Right atrium auricular region (tissue), 2 donors: ENCODE results near the gene EXOSC1. TPM values are rescaled to one million over a fixed set of nuclear protein-coding genes. Genes with fewer than 3 reads are reported as not detected.

Source experiments
- DNase-seq: peaks from one replicate; pipeline ENCODE4 v3.0.0-alpha.2; 2019; ENCODE audit warnings: low spot score
- H3K27ac ChIP-seq, 2 donors: fragments of 200-600 bp; sonication (generic); 1 replicate in 1 of 2; 2 replicates in 1 of 2; pipeline ENCODE4 v1.5.1; 2016 to 2019
- H3K27me3 ChIP-seq, 2 donors: fragments of 200-600 bp; sonication (generic); one replicate each; pipeline versions ENCODE4 v1.5.1 to v1.6.0; 2017 to 2019
- H3K36me3 ChIP-seq: fragments of 200-600 bp; sonication (generic); one replicate; pipeline ENCODE4 v1.5.1; 2016
- H3K4me1 ChIP-seq, 2 donors: fragments of 200-600 bp; sonication (generic); one replicate each; pipeline versions ENCODE4 v1.5.1 to v1.6.0; 2017 to 2019
- H3K4me3 ChIP-seq, 2 donors: fragments of 200-600 bp; sonication (generic); 1 replicate in 1 of 2; 2 replicates in 1 of 2; pipeline ENCODE4 v1.5.1; 2017 to 2019; ENCODE audit warnings: mild to moderate bottlenecking in 1 of 2, moderate library complexity in 1 of 2
- H3K9me3 ChIP-seq, 2 donors: fragments of 200-600 bp; sonication (generic); one replicate each; pipeline ENCODE4 v1.5.1; 2019
- total RNA-seq, 2 donors: library from RNA; depleted of rRNA; stranded (reverse); fragments of >200 nt; gene quantifications; one replicate each; pipeline ENCODE4 v1.1.0, GENCODE V29; 2016
- TF ChIP-seq, protein P1 (sequence below), 2 donors: fragments of 200-600 bp; sonication (generic); IDR thresholded peaks; one replicate each; pipeline ENCODE4 v1.5.1; 2019; ENCODE audit warnings: antibody characterized with exemption in 2 of 2

EXOSC1 gene
- total RNA-seq, 2 donors from 2014 or later, result 16.0 to 17.5 TPM

DNA sequence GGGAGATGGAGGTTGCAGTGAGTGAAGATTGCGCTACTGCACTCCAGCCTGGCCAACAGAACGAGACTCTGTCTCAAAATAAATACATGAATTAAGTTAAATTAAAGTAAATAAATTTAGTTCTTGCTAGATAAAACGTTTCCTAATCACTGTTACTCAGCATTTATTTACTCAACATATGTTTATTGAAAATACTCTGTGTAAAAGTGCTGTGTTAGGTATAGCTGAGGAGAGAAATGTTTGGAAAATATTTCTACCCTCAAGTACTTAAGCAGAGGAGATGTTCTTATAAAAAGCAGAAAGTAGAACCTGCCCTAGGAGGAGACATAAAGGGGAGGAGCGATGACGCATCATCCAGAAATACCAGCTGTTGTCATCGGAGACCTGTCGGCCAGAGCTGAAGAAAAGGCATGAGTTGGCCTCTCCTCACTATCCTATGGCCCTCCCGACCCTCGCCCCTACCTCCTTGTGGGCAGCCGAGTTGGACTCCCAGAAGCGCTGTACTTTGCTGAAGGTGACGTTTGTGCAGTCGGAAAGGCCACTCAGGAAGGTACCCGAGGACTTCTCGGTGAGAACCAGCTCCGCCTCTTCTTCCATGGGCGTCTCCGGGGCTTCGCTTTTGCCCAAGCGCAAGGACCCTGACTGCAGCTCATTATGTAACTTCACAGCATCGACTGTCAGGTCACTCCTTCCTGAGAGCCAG, 45.8 kb downstream of the EXOSC1 start:
- no peak for DNase-seq
- Histone ChIP-seq H3K4me3 (peak overlapping the region; percentile 77 to 86), H3K27ac (peak overlapping the region; percentile 74 to 79), H3K4me1 (peaks cover 0 to 14% of the 10 kb centered on the region in 2 donors), H3K9me3 (no peaks in the 10 kb centered on the region), H3K27me3 (no peaks in the 10 kb centered on the region), H3K36me3 (peaks cover 23% of the 10 kb centered on the region)
- TF ChIP-seq, protein P1, sequence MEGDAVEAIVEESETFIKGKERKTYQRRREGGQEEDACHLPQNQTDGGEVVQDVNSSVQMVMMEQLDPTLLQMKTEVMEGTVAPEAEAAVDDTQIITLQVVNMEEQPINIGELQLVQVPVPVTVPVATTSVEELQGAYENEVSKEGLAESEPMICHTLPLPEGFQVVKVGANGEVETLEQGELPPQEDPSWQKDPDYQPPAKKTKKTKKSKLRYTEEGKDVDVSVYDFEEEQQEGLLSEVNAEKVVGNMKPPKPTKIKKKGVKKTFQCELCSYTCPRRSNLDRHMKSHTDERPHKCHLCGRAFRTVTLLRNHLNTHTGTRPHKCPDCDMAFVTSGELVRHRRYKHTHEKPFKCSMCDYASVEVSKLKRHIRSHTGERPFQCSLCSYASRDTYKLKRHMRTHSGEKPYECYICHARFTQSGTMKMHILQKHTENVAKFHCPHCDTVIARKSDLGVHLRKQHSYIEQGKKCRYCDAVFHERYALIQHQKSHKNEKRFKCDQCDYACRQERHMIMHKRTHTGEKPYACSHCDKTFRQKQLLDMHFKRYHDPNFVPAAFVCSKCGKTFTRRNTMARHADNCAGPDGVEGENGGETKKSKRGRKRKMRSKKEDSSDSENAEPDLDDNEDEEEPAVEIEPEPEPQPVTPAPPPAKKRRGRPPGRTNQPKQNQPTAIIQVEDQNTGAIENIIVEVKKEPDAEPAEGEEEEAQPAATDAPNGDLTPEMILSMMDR (IDR thresholded peaks at IDR 0.05), result no peak

DNA sequence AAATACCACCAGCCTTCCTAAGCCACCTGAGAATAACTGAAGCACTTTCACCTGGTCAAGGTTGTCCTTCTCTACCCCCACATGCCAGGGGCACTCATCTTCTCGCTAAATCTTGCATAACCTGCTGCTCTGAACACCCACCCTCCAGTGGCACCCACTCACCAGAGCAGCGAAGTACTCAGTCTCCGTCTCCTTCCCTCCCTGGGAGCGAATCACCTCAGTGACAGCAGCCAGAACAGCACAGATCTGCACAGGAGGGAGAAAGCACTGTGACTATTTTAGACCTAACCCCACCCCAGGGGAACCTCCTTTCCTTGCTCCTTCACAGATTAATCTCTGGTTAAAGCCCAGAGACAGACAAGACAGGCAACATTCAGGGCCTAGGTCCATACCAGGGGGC, 49.8 kb downstream of the EXOSC1 start:
- Histone ChIP-seq H3K27me3 (no peaks in the 10 kb centered on the region), H3K4me3 (no peak overlapping the region), H3K9me3 (no peaks in the 10 kb centered on the region), H3K4me1 (peaks cover 0 to 14% of the 10 kb centered on the region in 2 donors), H3K27ac (no peak overlapping the region), H3K36me3 (peaks cover 48% of the 10 kb centered on the region)
- TF ChIP-seq, protein P1 (IDR thresholded peaks at IDR 0.05), result no peak
- DNase-seq, result no peak

DNA sequence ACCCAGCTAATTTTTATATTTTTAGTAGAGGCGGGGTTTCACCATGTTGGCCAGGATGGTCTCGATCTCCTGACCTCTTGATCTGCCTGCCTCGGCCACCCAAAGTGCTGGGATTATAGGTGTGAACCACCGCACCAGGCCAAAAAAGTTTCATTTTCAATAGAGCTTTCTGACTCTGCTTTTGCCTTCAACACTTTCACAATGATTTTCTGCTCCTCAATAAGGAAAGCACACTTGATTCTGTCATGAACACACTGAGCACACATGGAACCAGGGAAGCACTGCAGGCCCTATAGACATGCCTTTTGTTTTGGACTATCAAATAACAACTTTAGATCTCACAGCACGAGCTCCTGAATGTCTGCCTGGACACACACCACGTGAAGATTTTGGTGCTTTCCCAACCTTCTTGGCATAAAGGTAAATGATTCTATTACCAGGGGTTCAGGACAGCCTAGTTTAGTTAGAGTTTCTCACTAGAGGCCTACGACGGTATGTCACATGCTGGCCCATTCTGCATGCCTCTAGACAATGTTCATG, 52.7 kb downstream of the EXOSC1 start:
- DNase-seq, result no peak
- peaks cover 77% of the 10 kb centered on the region for H3K36me3 ChIP-seq
- H3K27me3 ChIP-seq, result no peaks in the 10 kb centered on the region
- H3K27ac ChIP-seq, result no peak overlapping the region
- no peaks in the 10 kb centered on the region for H3K4me1 ChIP-seq
- no peaks in the 10 kb centered on the region for H3K9me3 ChIP-seq
- TF ChIP-seq, protein P1 (IDR thresholded peaks at IDR 0.05), result no peak
- H3K4me3 ChIP-seq, result no peak overlapping the region

DNA sequence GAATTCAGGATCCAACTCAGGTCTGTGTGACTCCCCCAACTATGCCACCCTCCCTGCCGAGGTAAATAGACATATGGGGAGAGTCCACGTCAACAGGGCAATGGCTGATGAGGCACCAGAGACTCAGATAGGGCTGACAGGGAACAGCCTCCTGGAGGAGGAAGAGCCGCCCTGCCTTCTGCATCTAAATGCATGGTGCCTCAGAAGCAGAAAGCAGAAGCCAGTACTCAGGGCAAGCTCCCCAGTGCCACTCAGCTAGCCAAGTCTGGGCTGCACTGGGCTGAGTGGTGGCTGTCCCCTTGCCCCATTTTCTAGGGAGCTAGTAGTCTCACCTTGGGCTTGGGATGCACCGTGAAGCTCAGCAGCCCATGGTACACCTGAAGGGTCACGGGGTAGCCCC, 55.7 kb downstream of the EXOSC1 start:
- Histone ChIP-seq H3K27ac (no peak overlapping the region), H3K4me1 (no peaks in the 10 kb centered on the region), H3K36me3 (peaks cover 68% of the 10 kb centered on the region), H3K4me3 (no peak overlapping the region), H3K27me3 (no peaks in the 10 kb centered on the region), H3K9me3 (no peaks in the 10 kb centered on the region)
- TF ChIP-seq, protein P1 (IDR thresholded peaks at IDR 0.05), result no peak
- no peak for DNase-seq

DNA sequence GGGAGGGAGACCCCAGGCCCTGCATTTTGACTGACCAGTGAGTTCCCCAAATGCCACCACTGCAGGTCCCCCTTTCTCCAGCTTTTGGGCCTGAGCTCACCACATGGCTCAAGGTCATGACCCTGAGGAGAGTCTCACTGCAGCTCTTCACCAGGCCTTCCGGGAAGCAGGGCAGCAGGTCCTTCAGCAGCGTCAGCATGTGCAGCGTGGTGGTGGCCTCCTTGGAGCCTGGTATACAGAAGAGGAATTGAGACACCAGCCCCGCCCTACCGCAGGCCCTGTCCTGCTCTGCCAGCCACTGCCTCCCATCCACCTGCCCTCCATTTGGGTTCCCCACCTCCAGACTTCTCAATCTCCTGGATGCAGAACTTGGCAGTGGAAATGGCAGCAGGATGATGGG, 57.7 kb downstream of the EXOSC1 start:
- Histone ChIP-seq H3K9me3 (no peaks in the 10 kb centered on the region), H3K27ac (no peak overlapping the region), H3K36me3 (peaks cover 51% of the 10 kb centered on the region), H3K27me3 (no peaks in the 10 kb centered on the region), H3K4me3 (no peak overlapping the region), H3K4me1 (no peaks in the 10 kb centered on the region)
- DNase-seq, result peak; percentile 65
- TF ChIP-seq, protein P1 (IDR thresholded peaks at IDR 0.05), result no peak

Other genes with a start within 250 kb of the EXOSC1 start
- gene ARHGAP19, start 153.4 kb downstream of the EXOSC1 start, total RNA-seq, result 1 to 10 TPM; 3.9 to 5.0 TPM
- gene FRAT1, start 126.7 kb downstream of the EXOSC1 start, total RNA-seq, result 1 to 10 TPM; 3.1 to 3.3 TPM
- 1 to 10 TPM; 5.9 to 8.7 TPM for gene FRAT2, start 111.3 kb downstream of the EXOSC1 start, total RNA-seq
- 10 to 100 TPM in 1 of 2 donors, 1 to 10 TPM in 1; 6.1 to 12.3 TPM for gene RRP12, start 44.7 kb downstream of the EXOSC1 start, total RNA-seq
- 100 to 1,000 TPM; 326 to 434 TPM for gene PGAM1, start 19.8 kb downstream of the EXOSC1 start, total RNA-seq
- gene ZDHHC16, start 169 bp upstream of the EXOSC1 start, total RNA-seq, result 10 to 100 TPM; 28.2 to 39.0 TPM
- 10 to 100 TPM; 48.0 to 51.8 TPM for gene MMS19, start 52.4 kb upstream of the EXOSC1 start, total RNA-seq
- gene UBTD1, start 52.9 kb upstream of the EXOSC1 start, total RNA-seq, result 10 to 100 TPM; 26.7 to 30.7 TPM
- gene ANKRD2, start 126.8 kb upstream of the EXOSC1 start, total RNA-seq, result 100 to 1,000 TPM in 1 of 2 donors, 10 to 100 TPM in 1; 25.7 to 204 TPM
- gene HOGA1, start 138.4 kb upstream of the EXOSC1 start, total RNA-seq, result 10 to 100 TPM; 17.6 to 25.6 TPM
- under 1 TPM; 0.35 to 0.67 TPM for gene C10orf62, start 143.7 kb upstream of the EXOSC1 start, total RNA-seq
- gene MORN4, start 187.5 kb upstream of the EXOSC1 start, total RNA-seq, result 10 to 100 TPM; 15.6 to 27.0 TPM
- gene PI4K2A, start 194.7 kb upstream of the EXOSC1 start, total RNA-seq, result 10 to 100 TPM; 14.7 to 20.2 TPM
- 10 to 100 TPM; 10.5 to 23.7 TPM for gene AVPI1, start 241.2 kb upstream of the EXOSC1 start, total RNA-seq